ENCODE data around the gene TNFAIP8L1. TPM values are rescaled to one million over a fixed set of nuclear protein-coding genes. Genes with fewer than 3 reads are reported as not detected.

Gene TNFAIP8L1
- total and polyA plus RNA-seq, 4 donors: 12.1 to 22.0 (median 15.7) TPM

- Histone ChIP-seq H3K9ac (ENCODE audit: insufficient read depth in 1 of 2, low read length in 2 of 2) (no peak overlapping the region), H3K27me3 (ENCODE audit: control insufficient read depth in 3 of 3, insufficient read depth in 3 of 3, low read length in 2 of 3) (no peaks in the 10 kb centered on the region)
Observed at GRCh38 chr19:4636761-4637160, 2.6 kb upstream of the TNFAIP8L1 start.

GRCh38 chr19:4638317-4638716 lies 999 bp upstream of the TNFAIP8L1 start:
- H3K36me3 ChIP-seq (ENCODE audit: control insufficient read depth in 4 of 4, insufficient read depth in 4 of 4, low read length in 4 of 4): peaks cover 0 to 3% (median 0%) of the 10 kb centered on the region in 4 donors
- no peak overlapping the region for H3K4me3 ChIP-seq
- ATAC-seq (ENCODE audit: insufficient read depth, low FRiP score) (no peak), DNase-seq (peak in 2 of 3 donors; percentile 18 to 43)
- H3K4me1 ChIP-seq (ENCODE audit: control insufficient read depth in 5 of 5, insufficient read depth in 5 of 5, low read length in 5 of 5): peaks cover 0 to 15% (median 0%) of the 10 kb centered on the region in 5 donors
- TF ChIP-seq, protein P1, sequence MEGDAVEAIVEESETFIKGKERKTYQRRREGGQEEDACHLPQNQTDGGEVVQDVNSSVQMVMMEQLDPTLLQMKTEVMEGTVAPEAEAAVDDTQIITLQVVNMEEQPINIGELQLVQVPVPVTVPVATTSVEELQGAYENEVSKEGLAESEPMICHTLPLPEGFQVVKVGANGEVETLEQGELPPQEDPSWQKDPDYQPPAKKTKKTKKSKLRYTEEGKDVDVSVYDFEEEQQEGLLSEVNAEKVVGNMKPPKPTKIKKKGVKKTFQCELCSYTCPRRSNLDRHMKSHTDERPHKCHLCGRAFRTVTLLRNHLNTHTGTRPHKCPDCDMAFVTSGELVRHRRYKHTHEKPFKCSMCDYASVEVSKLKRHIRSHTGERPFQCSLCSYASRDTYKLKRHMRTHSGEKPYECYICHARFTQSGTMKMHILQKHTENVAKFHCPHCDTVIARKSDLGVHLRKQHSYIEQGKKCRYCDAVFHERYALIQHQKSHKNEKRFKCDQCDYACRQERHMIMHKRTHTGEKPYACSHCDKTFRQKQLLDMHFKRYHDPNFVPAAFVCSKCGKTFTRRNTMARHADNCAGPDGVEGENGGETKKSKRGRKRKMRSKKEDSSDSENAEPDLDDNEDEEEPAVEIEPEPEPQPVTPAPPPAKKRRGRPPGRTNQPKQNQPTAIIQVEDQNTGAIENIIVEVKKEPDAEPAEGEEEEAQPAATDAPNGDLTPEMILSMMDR (IDR thresholded peaks at IDR 0.05; ENCODE audit: control extremely low read depth, extremely low read depth): no peak
- 56 to 60% methylated on average over 11 of the region's 11 CpGs for WGBS, 2 donors
- H3K9ac ChIP-seq (ENCODE audit: insufficient read depth in 1 of 2, low read length in 2 of 2): no peak overlapping the region
- no peaks in the 10 kb centered on the region for H3K9me3 ChIP-seq (ENCODE audit: control insufficient read depth in 4 of 4, insufficient read depth in 3 of 4, low read length in 3 of 4)
- peak overlapping the region; percentile 52 to 77 for H3K27ac ChIP-seq (ENCODE audit: low read depth in 1 of 2, low read length in 1 of 2)
- no peaks in the 10 kb centered on the region for H3K27me3 ChIP-seq (ENCODE audit: control insufficient read depth in 3 of 3, insufficient read depth in 3 of 3, low read length in 2 of 3)

More at GRCh38 chr19:4636761-4637160, 2.6 kb upstream of the TNFAIP8L1 start:
- WGBS, 2 donors: 69 to 72% methylated on average over 8 of the region's 8 CpGs
- no peak overlapping the region for H3K4me3 ChIP-seq
- H3K36me3 ChIP-seq (ENCODE audit: control insufficient read depth in 4 of 4, insufficient read depth in 4 of 4, low read length in 4 of 4): peaks cover 0 to 3% (median 0%) of the 10 kb centered on the region in 4 donors
- TF ChIP-seq, protein P1 (IDR thresholded peaks at IDR 0.05; ENCODE audit: control extremely low read depth, extremely low read depth): no peak
- no peak overlapping the region for H3K27ac ChIP-seq (ENCODE audit: low read depth in 1 of 2, low read length in 1 of 2)
- no peaks in the 10 kb centered on the region for H3K9me3 ChIP-seq (ENCODE audit: control insufficient read depth in 4 of 4, insufficient read depth in 3 of 4, low read length in 3 of 4)
- DNase-seq (no peak), ATAC-seq (ENCODE audit: insufficient read depth, low FRiP score) (no peak)
- peaks cover 0 to 12% (median 0%) of the 10 kb centered on the region in 5 donors for H3K4me1 ChIP-seq (ENCODE audit: control insufficient read depth in 5 of 5, insufficient read depth in 5 of 5, low read length in 5 of 5)

- peak overlapping the region; percentile 32 to 46 for H3K9ac ChIP-seq (ENCODE audit: insufficient read depth in 1 of 2, low read length in 2 of 2)
- no peak for ATAC-seq (ENCODE audit: insufficient read depth, low FRiP score)
- TF ChIP-seq, protein P1 (IDR thresholded peaks at IDR 0.05; ENCODE audit: control extremely low read depth, extremely low read depth): no peak
- WGBS, 2 donors: 9 to 12% methylated on average over 27 to 39 of the region's 39 CpGs
- peak overlapping the region; percentile 78 for H3K4me3 ChIP-seq
- no peaks in the 10 kb centered on the region for H3K9me3 ChIP-seq (ENCODE audit: control insufficient read depth in 4 of 4, insufficient read depth in 3 of 4, low read length in 3 of 4)
- H3K36me3 ChIP-seq (ENCODE audit: control insufficient read depth in 4 of 4, insufficient read depth in 4 of 4, low read length in 4 of 4): peaks cover 0 to 3% (median 0%) of the 10 kb centered on the region in 4 donors
- peaks cover 0 to 13% (median 0%) of the 10 kb centered on the region in 5 donors for H3K4me1 ChIP-seq (ENCODE audit: control insufficient read depth in 5 of 5, insufficient read depth in 5 of 5, low read length in 5 of 5)
- no peaks in the 10 kb centered on the region for H3K27me3 ChIP-seq (ENCODE audit: control insufficient read depth in 3 of 3, insufficient read depth in 3 of 3, low read length in 2 of 3)
- H3K27ac ChIP-seq (ENCODE audit: low read depth in 1 of 2, low read length in 1 of 2): peak overlapping the region in 1 of 2 donors; percentile 66
- DNase-seq: peak in 2 of 3 donors; percentile 23 to 35
Observed at GRCh38 chr19:4639531-4640246, 373 bp downstream of the TNFAIP8L1 start.
